GM12801 (cell line): ENCODE data around the gene KMO.

Experiments used
- TF ChIP-seq, protein P1 (sequence below): IDR thresholded peaks from one replicate; pipeline ENCODE4 v1.5.1; 2011; ENCODE audit warnings: control low read depth; ENCODE audit not compliant: insufficient read length; ENCODE audit errors: extremely low read depth

The KMO gene

DNA sequence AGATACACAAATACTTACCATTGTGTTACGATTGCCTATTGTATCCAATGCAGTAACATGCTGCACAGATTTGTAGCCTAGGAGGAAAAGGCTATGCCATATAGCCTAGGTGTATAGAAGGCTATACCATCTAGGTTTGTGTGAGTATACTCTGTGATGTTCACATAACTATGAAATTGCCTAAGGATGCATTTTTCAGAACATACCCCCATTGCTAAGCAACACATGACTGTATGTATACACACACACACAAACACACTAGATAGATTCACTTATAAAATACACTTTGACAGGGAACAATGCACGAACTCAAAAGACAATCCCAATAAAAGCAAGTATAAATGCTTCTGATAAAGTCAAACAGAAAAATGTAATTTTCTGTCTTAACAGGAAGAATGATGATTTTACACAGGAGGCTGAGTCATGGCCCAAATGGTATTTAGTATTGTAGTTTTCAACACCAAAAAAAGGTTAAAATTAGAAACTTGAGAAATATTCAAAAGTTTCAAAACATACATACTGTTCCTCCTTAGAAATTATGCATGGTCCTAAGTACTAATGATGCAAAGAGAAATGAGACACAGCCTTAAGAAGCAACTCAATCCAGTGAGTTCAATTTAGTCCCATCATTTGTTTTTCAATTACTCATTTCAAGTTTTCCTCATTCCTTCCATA, 24.9 kb upstream of the KMO start:
- TF ChIP-seq, protein P1, sequence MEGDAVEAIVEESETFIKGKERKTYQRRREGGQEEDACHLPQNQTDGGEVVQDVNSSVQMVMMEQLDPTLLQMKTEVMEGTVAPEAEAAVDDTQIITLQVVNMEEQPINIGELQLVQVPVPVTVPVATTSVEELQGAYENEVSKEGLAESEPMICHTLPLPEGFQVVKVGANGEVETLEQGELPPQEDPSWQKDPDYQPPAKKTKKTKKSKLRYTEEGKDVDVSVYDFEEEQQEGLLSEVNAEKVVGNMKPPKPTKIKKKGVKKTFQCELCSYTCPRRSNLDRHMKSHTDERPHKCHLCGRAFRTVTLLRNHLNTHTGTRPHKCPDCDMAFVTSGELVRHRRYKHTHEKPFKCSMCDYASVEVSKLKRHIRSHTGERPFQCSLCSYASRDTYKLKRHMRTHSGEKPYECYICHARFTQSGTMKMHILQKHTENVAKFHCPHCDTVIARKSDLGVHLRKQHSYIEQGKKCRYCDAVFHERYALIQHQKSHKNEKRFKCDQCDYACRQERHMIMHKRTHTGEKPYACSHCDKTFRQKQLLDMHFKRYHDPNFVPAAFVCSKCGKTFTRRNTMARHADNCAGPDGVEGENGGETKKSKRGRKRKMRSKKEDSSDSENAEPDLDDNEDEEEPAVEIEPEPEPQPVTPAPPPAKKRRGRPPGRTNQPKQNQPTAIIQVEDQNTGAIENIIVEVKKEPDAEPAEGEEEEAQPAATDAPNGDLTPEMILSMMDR = no peak

DNA sequence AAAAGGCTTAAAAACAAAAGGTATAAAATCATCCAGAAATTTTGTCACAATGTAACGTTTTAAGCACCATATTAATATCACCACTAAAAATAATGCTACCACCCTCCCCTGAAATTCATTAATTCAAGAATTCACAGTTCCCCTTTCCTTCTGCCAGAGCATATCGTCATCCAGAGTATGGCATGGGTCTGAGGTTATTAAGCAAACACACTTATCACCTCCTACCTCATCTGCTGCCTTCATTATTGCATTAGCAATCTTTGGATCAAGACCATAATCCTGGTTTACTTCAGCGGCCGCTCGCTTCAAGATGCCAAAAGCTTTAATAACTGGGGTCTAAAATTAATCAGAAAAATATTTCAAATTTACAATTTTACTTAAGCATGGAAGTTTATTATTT, 18.8 kb upstream of the KMO start:
- TF ChIP-seq, protein P1 = no peak

DNA sequence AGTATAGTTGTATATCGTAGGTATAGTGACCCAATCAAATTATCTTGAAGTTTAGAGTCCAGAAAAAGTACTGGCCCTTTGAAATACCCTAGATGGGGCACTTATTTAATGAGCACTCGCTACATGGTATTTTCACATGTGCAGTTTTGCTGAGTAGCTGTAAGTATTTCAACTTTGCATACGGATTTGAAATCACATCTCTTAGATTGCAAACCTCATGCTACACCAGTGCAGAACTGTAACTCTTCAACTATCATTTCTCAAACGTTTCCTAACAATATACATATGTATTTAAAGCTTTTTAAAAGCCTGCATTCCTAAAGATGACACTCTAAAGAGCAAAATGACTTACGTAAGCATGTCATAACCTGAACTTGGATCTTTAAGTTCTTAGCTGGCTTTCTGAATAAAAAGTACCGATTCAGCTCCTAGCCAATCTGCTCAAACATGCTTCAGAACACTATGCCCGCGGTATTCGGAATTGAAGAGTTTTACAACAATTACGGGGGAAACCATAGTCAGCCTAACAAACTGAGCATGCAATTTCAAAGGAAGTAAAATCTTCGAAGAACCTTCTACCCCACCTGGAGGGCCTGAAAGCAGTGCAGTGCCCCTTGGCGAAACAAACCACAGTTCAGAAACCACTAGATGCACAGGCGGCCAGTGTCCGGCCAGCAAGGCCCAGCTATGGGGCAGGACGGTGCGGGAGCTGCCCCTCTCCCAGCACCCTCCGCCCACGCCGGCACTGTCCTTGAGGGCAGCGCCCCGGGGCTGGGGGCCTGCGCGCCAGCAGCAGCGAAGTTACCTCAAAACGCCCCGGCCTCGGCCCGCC, 13.5 kb upstream of the KMO start:
- TF ChIP-seq, protein P1 = no peak

DNA sequence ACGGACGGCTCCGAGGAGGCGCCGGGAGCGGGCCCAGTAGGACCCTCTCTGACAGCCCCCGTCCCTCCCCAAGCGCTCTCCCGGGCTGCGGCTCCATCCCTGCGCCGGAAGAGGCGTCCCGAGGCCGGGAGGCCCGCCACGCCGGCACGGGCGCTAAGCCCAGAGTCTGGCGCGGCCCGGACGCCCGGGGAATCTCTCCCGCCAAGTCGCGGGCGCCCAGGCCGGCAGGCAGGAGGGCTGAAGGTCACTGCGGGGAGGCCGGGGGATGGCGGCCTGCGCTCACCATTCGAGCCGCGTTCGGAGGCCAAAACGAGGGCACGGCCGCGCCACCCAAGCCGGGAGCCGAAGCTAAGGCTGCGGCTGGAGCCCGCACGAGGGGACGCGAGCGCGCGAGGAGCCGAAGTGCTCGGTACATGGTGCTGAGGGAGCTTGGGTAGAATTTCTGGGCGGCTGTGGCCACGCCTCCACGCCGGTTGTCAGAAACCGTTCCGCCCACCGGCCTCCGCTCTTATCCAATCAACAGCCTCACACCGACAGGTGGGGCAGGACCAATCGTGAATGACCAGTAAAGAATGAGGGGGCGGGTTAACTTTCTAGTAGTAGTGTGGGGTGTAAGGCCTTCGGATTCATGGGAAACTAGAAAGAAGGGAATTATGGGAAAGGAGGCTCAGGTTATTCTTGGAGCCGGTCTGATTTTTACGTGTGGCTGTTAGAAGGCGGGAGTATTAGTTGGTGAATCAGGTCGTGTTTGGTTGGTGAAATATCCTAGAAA, 12.7 kb upstream of the KMO start, which contains the start of gene FH:
Gene FH (minus strand): TSS at position 448 of the 772 bp plus-strand sequence. CDS start 33 bp downstream, at position 415.
- TF ChIP-seq, protein P1 = no peak

DNA sequence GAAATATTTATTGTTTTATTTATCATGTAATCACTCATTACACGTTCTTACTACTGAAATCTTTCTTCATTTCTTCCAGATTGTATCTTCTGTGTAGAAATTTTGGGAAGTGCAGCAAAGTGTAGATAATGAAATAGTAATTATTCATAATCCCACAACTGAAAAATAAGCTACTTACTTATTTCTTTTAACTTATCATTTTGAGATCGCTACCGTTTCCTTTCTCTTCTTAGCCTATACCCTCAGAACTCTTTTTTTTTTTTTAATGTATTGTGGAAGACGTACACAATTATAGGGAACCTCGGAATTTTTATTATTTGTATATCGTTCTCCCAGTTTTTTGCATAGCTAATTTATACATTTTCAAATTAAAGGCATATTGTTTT, 12.1 kb upstream of the KMO start:
- TF ChIP-seq, protein P1 = no peak

DNA sequence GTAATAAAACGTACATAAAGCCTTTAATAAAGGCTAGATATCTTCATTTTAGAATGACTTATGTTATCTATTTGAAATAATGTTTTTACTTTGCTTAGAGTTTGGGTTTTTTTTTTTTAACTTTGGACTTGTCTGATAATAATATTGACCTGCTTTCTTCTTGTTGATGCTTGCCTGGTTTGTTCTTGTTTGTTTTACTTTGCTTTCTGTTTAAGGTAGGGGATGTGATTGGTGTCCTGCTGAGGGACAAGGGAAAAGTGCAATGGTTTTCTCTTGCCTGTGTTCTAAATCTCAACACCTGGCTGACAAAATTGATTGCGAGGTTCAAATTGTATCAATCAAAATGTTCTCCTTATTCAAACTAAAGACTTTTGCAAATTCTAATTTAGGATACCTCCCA, 10.5 kb upstream of the KMO start:
- TF ChIP-seq, protein P1 = no peak

DNA sequence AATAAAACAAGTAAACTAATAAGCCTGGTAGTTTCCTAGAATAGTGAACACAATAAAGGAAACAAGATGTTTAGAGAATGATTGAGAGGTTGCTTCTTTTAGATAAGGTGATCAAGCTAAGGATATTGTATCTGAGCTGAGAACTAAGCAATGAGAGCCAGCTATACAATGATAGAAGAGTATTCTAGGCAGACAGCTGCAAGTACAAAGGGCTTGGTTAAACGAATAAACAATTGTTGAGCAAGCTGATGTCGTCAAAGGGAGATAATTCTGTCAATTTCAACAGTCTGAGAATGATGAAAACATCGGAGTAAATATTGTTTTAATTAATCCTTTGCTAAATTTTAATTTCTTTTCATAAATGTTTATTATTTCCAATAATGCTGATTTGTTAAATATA, 7.2 kb upstream of the KMO start:
- TF ChIP-seq, protein P1 = no peak
